Activated CD4-positive, alpha-beta memory T cell treated with anti-CD3 and anti-CD28 coated beads, Interleukin-2, amount 10 ng/mL, durations not matched to agents 7 days and 5 days (primary cell): Measurements from ENCODE around the gene FNDC10. TPM values are rescaled to one million over a fixed set of nuclear protein-coding genes. Genes with fewer than 3 reads are reported as not detected.
"Not testable (repeated sequence)": the region's sequence is repeated elsewhere in the genome, so short reads cannot be mapped to it uniquely, and the experiment has no call there.

ENCODE experiments used
- CTCF ChIA-PET: fragments of 350-600 bp; sonication (Branson Sonifier 250); formaldehyde crosslinking; loops from one replicate; lab custom pipeline; 2021; ENCODE audit warnings: antibody characterized with exemption, inconsistent platforms; lab: Charles Lee
- POLR2A ChIA-PET: fragments of 350-600 bp; sonication (Branson Sonifier 250); formaldehyde crosslinking; loops from one replicate; lab custom pipeline; 2021; ENCODE audit warnings: antibody characterized with exemption; lab: Charles Lee
- DNase-seq: peaks from one replicate; pipeline ENCODE4 v3.0.0-alpha.2; 2020
- H3K27ac Mint-ChIP-seq: one replicate; pipeline ENCODE4 v1.8.0; 2021; ENCODE audit warnings: mild to moderate bottlenecking, mixed read lengths
- H3K27me3 Mint-ChIP-seq: one replicate; pipeline ENCODE4 v1.8.0; 2021; ENCODE audit warnings: mixed read lengths
- H3K36me3 Mint-ChIP-seq: one replicate; pipeline ENCODE4 v1.8.0; 2021; ENCODE audit warnings: low read depth, mixed read lengths
- H3K4me1 Mint-ChIP-seq: one replicate; pipeline ENCODE4 v1.8.0; 2021; ENCODE audit warnings: mixed read lengths
- H3K4me3 Mint-ChIP-seq: one replicate; pipeline ENCODE4 v1.8.0; 2021; ENCODE audit warnings: mild to moderate bottlenecking, mixed read lengths
- H3K9me3 Mint-ChIP-seq: one replicate; pipeline ENCODE4 v1.8.0; 2021; ENCODE audit warnings: mixed read lengths
- total RNA-seq, 2 experiments: library from RNA; stranded (reverse); gene quantifications; one replicate each; pipeline ENCODE4 v1.2.3, GENCODE V29; 2021

Gene FNDC10
- total RNA-seq, 2 experiments from 2014 or later: 2.6 to 2.7 TPM

GRCh38 chr1:1560178-1560577 is 39.8 kb downstream of the FNDC10 start:
- DNase-seq: no peak
- ChIA-PET POLR2A (interaction anchor here (1.3 kb wide), 1 partner anchor 12 kb away, joined by 5 read pairs; no protein-coding TSS in a partner anchor), CTCF (no interaction called here)

GRCh38 chr1:1559066-1559465 is 40.9 kb downstream of the FNDC10 start:
- no peak overlapping the region for H3K4me3 Mint-ChIP-seq

More at GRCh38 chr1:1560178-1560577, 39.8 kb downstream of the FNDC10 start:
- Mint-ChIP-seq H3K36me3 (peaks cover 35% of the 10 kb centered on the region), H3K27ac (no peak overlapping the region), H3K4me3 (no peak overlapping the region), H3K27me3 (no peaks in the 10 kb centered on the region), H3K9me3 (no peaks in the 10 kb centered on the region), H3K4me1 (no peaks in the 10 kb centered on the region)

GRCh38 chr1:1558591-1558990 is 41.3 kb downstream of the FNDC10 start:
- Mint-ChIP-seq H3K4me1 (no peaks in the 10 kb centered on the region), H3K36me3 (peaks cover 21% of the 10 kb centered on the region), H3K27me3 (no peaks in the 10 kb centered on the region), H3K27ac (no peak overlapping the region), H3K9me3 (no peaks in the 10 kb centered on the region), H3K4me3 (no peak overlapping the region)
- DNase-seq: no peak
- ChIA-PET CTCF (interaction anchor here (1.0 kb wide), 1 partner anchor 15 kb away, joined by 4 read pairs; no protein-coding TSS in a partner anchor), POLR2A (interaction anchor here (0.7 to 1.5 kb wide), 3 partner anchors 20 to 56 kb away, joined by 3 to 5 read pairs (median 3); partner anchors contain the start of gene MIB2)

More at GRCh38 chr1:1559066-1559465, 40.9 kb downstream of the FNDC10 start:
- Mint-ChIP-seq H3K4me1 (no peaks in the 10 kb centered on the region), H3K27me3 (no peaks in the 10 kb centered on the region), H3K36me3 (peaks cover 25% of the 10 kb centered on the region), H3K27ac (no peak overlapping the region), H3K9me3 (no peaks in the 10 kb centered on the region)
- ChIA-PET CTCF (interaction anchor here (1.0 kb wide), 1 partner anchor 15 kb away, joined by 4 read pairs; no protein-coding TSS in a partner anchor), POLR2A (interaction anchor here (1.1 to 1.5 kb wide), 3 partner anchors 13 to 56 kb away, joined by 3 to 5 read pairs (median 5); partner anchors contain the start of gene MIB2)
- DNase-seq: no peak

- H3K27ac Mint-ChIP-seq, POLR2A ChIA-PET, CTCF ChIA-PET, H3K9me3 Mint-ChIP-seq, H3K4me3 Mint-ChIP-seq, H3K4me1 Mint-ChIP-seq, DNase-seq, H3K27me3 Mint-ChIP-seq: not testable (repeated sequence)
- H3K36me3 Mint-ChIP-seq: peaks cover 14% of the 10 kb centered on the region
Observed at GRCh38 chr1:1557688-1558087, 42.2 kb downstream of the FNDC10 start.

GRCh38 chr1:1556961-1557360 is 43.0 kb downstream of the FNDC10 start:
- H3K4me1 Mint-ChIP-seq, DNase-seq, POLR2A ChIA-PET, H3K27ac Mint-ChIP-seq, H3K27me3 Mint-ChIP-seq, H3K36me3 Mint-ChIP-seq, H3K9me3 Mint-ChIP-seq, H3K4me3 Mint-ChIP-seq, CTCF ChIA-PET: not testable (repeated sequence)

GRCh38 chr1:1556505-1556904 is 43.4 kb downstream of the FNDC10 start:
- Mint-ChIP-seq H3K4me1 (no peaks in the 10 kb centered on the region), H3K36me3 (peaks cover 3% of the 10 kb centered on the region), H3K27me3 (no peaks in the 10 kb centered on the region), H3K27ac (no peak overlapping the region), H3K9me3 (no peaks in the 10 kb centered on the region), H3K4me3 (no peak overlapping the region)
- ChIA-PET CTCF (no interaction called here), POLR2A (no interaction called here)
- DNase-seq: no peak

GRCh38 chr1:1554926-1555915 is 44.7 kb downstream of the FNDC10 start:
- H3K36me3 Mint-ChIP-seq: no peaks in the 10 kb centered on the region
- H3K4me3 Mint-ChIP-seq: no peak overlapping the region
- CTCF ChIA-PET: no interaction called here
- POLR2A ChIA-PET: no interaction called here
- H3K4me1 Mint-ChIP-seq: no peaks in the 10 kb centered on the region
- DNase-seq: no peak
- no peaks in the 10 kb centered on the region for H3K27me3 Mint-ChIP-seq
- no peak overlapping the region for H3K27ac Mint-ChIP-seq
- H3K9me3 Mint-ChIP-seq: no peaks in the 10 kb centered on the region

GRCh38 chr1:1554550-1554925 is 45.4 kb downstream of the FNDC10 start:
- no peaks in the 10 kb centered on the region for H3K27me3 Mint-ChIP-seq
- H3K4me3 Mint-ChIP-seq: no peak overlapping the region
- POLR2A ChIA-PET: no interaction called here
- no peaks in the 10 kb centered on the region for H3K4me1 Mint-ChIP-seq
- H3K9me3 Mint-ChIP-seq: no peaks in the 10 kb centered on the region
- H3K36me3 Mint-ChIP-seq: no peaks in the 10 kb centered on the region
- DNase-seq: no peak
- CTCF ChIA-PET: no interaction called here
- H3K27ac Mint-ChIP-seq: no peak overlapping the region

- Mint-ChIP-seq H3K4me3 (no peak overlapping the region), H3K9me3 (no peaks in the 10 kb centered on the region), H3K36me3 (no peaks in the 10 kb centered on the region), H3K27ac (no peak overlapping the region), H3K27me3 (no peaks in the 10 kb centered on the region), H3K4me1 (no peaks in the 10 kb centered on the region)
- ChIA-PET POLR2A (no interaction called here), CTCF (no interaction called here)
- no peak for DNase-seq
Observed at GRCh38 chr1:1553821-1554494, 46.0 kb downstream of the FNDC10 start.

GRCh38 chr1:1552263-1552639 is 47.7 kb downstream of the FNDC10 start:
- H3K27ac Mint-ChIP-seq: no peak overlapping the region
- no peaks in the 10 kb centered on the region for H3K36me3 Mint-ChIP-seq
- CTCF ChIA-PET: no interaction called here
- POLR2A ChIA-PET: interaction anchor here (2.0 kb wide), 1 partner anchor 12 kb away, joined by 5 read pairs; no protein-coding TSS in a partner anchor
- no peaks in the 10 kb centered on the region for H3K27me3 Mint-ChIP-seq
- no peak for DNase-seq
- H3K4me3 Mint-ChIP-seq: no peak overlapping the region
- H3K4me1 Mint-ChIP-seq: no peaks in the 10 kb centered on the region
- H3K9me3 Mint-ChIP-seq: no peaks in the 10 kb centered on the region

- POLR2A ChIA-PET: interaction anchor here (2.0 kb wide), 1 partner anchor 13 kb away, joined by 5 read pairs; no protein-coding TSS in a partner anchor
- Mint-ChIP-seq H3K4me1 (no peaks in the 10 kb centered on the region), H3K4me3 (no peak overlapping the region), H3K27me3 (no peaks in the 10 kb centered on the region), H3K27ac (no peak overlapping the region), H3K36me3 (no peaks in the 10 kb centered on the region), H3K9me3 (no peaks in the 10 kb centered on the region)
- no peak for DNase-seq
- CTCF ChIA-PET: no interaction called here
Observed at GRCh38 chr1:1551524-1552262, 48.2 kb downstream of the FNDC10 start.

- Mint-ChIP-seq H3K27ac (no peak overlapping the region), H3K36me3 (no peaks in the 10 kb centered on the region), H3K27me3 (no peaks in the 10 kb centered on the region), H3K9me3 (no peaks in the 10 kb centered on the region), H3K4me1 (no peaks in the 10 kb centered on the region), H3K4me3 (no peak overlapping the region)
- ChIA-PET CTCF (no interaction called here), POLR2A (interaction anchor here (2.0 kb wide), 1 partner anchor 14 kb away, joined by 5 read pairs; no protein-coding TSS in a partner anchor)
- DNase-seq: no peak
Observed at GRCh38 chr1:1550591-1551432, 49.1 kb downstream of the FNDC10 start.
